ENCODE results near the gene UGT8. TPM values are rescaled to one million over a fixed set of nuclear protein-coding genes. Genes with fewer than 3 reads are reported as not detected.

UGT8 gene
- total RNA-seq, 4 donors from 2014 or later, result 36.0 to 81.1 (median 60.8) TPM

DNA sequence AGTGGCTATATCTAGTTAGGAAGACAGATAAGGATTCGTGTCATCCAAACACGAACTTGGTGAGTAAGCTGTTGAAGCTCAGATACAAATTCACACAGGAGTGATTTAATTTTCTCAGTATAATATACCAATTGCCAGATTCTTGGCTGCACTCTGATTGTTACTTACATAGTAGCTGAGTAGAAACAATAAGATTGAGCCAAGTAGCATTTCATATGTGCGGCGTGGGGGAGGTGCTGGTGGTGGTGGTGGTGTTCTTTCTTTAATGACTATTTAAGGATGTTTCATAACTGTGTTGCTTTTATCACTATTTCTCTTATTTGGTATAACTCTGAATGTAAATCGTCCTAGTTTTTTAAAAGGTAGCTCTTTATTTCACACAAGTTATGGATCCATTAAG lies 102.9 kb downstream of the UGT8 start:
- 74 to 80% methylated on average over 5 of the region's 5 CpGs for WGBS, 2 donors
- Histone ChIP-seq H3K4me3 (no peak overlapping the region), H3K4me1 (no peaks in the 10 kb centered on the region), H3K27me3 (no peaks in the 10 kb centered on the region), H3K27ac (no peak overlapping the region), H3K36me3 (no peaks in the 10 kb centered on the region), H3K9me3 (no peaks in the 10 kb centered on the region)
- no peak for DNase-seq (ENCODE audit: low spot score in 2 of 2)
- TF ChIP-seq, protein P1, sequence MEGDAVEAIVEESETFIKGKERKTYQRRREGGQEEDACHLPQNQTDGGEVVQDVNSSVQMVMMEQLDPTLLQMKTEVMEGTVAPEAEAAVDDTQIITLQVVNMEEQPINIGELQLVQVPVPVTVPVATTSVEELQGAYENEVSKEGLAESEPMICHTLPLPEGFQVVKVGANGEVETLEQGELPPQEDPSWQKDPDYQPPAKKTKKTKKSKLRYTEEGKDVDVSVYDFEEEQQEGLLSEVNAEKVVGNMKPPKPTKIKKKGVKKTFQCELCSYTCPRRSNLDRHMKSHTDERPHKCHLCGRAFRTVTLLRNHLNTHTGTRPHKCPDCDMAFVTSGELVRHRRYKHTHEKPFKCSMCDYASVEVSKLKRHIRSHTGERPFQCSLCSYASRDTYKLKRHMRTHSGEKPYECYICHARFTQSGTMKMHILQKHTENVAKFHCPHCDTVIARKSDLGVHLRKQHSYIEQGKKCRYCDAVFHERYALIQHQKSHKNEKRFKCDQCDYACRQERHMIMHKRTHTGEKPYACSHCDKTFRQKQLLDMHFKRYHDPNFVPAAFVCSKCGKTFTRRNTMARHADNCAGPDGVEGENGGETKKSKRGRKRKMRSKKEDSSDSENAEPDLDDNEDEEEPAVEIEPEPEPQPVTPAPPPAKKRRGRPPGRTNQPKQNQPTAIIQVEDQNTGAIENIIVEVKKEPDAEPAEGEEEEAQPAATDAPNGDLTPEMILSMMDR (IDR thresholded peaks at IDR 0.05), result no peak
- TF ChIP-seq POLR2A (IDR thresholded peaks at IDR 0.05), result no peak
- no peak for TF ChIP-seq EP300 (IDR thresholded peaks at IDR 0.05)

DNA sequence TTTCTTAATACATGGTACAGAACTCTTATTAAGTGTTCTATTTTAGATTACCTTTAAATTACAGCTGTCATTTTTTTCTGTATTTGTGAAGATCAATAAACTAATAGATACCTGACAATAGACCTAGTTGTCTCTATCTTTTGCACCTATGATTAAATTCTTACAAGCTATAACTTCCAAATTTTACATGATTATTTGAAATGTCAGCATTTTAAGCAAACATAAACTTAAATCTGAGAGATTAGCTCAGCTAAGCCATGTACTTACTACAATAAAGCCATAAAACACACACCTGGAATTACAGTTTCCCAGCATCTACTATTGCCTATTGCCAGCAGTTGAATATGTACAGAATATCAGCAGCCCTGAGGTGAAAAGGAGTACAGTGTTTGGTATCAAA lies 118.8 kb downstream of the UGT8 start:
- H3K4me3 ChIP-seq, result no peak overlapping the region
- no peaks in the 10 kb centered on the region for H3K36me3 ChIP-seq
- DNase-seq (ENCODE audit: low spot score in 2 of 2), result no peak
- no peaks in the 10 kb centered on the region for H3K4me1 ChIP-seq
- no peak overlapping the region for H3K27ac ChIP-seq
- no peaks in the 10 kb centered on the region for H3K27me3 ChIP-seq
- TF ChIP-seq, protein P1 (IDR thresholded peaks at IDR 0.05), result no peak
- TF ChIP-seq POLR2A (IDR thresholded peaks at IDR 0.05) (no peak), EP300 (IDR thresholded peaks at IDR 0.05) (no peak)
- no peaks in the 10 kb centered on the region for H3K9me3 ChIP-seq

DNA sequence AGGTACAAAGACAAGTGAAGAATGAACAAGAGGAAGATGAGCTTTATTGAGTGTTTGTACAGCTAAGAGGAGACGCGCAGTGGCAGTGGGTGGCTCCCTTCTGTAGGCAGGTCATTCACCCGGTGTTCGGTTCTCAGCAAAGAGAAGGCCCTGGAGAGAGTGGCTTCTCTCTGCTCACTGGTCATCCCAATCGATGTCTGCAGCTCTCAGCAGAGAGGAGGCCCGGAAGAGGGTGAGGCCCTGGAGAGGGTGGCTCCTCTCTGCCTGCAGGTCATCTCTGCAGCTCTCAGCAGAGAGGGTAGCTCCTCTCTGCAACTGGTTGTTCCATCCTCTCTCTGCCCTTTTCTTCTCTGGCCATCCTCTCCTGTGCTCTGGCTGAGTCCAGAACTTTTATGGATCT lies 126.5 kb downstream of the UGT8 start:
- H3K9me3 ChIP-seq, result no peaks in the 10 kb centered on the region
- TF ChIP-seq POLR2A (IDR thresholded peaks at IDR 0.05), result no peak
- no peak for TF ChIP-seq EP300 (IDR thresholded peaks at IDR 0.05)
- TF ChIP-seq, protein P1 (IDR thresholded peaks at IDR 0.05), result no peak
- no peaks in the 10 kb centered on the region for H3K36me3 ChIP-seq
- no peaks in the 10 kb centered on the region for H3K27me3 ChIP-seq
- no peak for DNase-seq (ENCODE audit: low spot score in 2 of 2)
- 59 to 72% methylated on average over 6 of the region's 6 CpGs for WGBS, 2 donors
- peaks cover 0 to 4% (median 0%) of the 10 kb centered on the region in 4 donors for H3K4me1 ChIP-seq
- no peak overlapping the region for H3K27ac ChIP-seq
- no peak overlapping the region for H3K4me3 ChIP-seq

DNA sequence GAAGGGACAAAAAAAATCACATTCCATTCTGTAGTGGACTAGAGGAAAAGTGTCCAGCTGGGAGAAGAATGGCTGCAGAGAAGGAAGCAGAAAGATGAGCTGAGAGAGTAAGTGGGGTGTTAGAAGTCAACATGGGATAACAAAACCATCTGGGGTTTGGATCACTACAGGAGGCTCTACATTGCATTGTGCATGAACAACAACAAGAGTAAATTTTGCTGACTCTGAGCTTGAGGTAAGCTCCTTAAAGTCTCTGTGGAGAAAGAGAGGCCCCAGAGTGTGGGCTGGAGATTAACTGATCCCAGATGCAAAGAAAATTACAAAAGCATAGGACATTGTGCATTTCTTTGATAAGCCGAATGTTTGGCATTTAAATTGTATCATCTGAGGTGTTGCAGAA lies 128.9 kb downstream of the UGT8 start:
- H3K9me3 ChIP-seq, result no peaks in the 10 kb centered on the region
- DNase-seq (ENCODE audit: low spot score in 2 of 2), result no peak
- TF ChIP-seq EP300 (IDR thresholded peaks at IDR 0.05) (no peak), POLR2A (IDR thresholded peaks at IDR 0.05) (no peak)
- TF ChIP-seq, protein P1 (IDR thresholded peaks at IDR 0.05), result no peak
- no peaks in the 10 kb centered on the region for H3K27me3 ChIP-seq
- no peak overlapping the region for H3K4me3 ChIP-seq
- H3K36me3 ChIP-seq, result no peaks in the 10 kb centered on the region
- H3K4me1 ChIP-seq, result peaks cover 0 to 4% (median 0%) of the 10 kb centered on the region in 4 donors
- 0% methylated on average over 1 of the region's 1 CpG for WGBS, 2 donors
- no peak overlapping the region for H3K27ac ChIP-seq

Small RNAs within 50 kb of the gene (small RNA-seq; reads per million reads assigned to genes)
- gene MIR577, result 10.8 reads per million, percentile 90 among the genes with 10 or more reads in this experiment
